HepG2 (cell line): ENCODE data around the gene WDR45B. TPM values are rescaled to one million over a fixed set of nuclear protein-coding genes. Genes with fewer than 3 reads are reported as not detected.

ENCODE experiments used
- ATAC-seq: fragments of 200-7000 bp; cut with Tn5 transposase; 3 replicates; pipeline ENCODE4 v1.9.1; 2020; ENCODE audit warnings: mild to moderate bottlenecking, moderate library complexity
- BruUV-seq: library from RNA; stranded (reverse); fragments of 400-500 nt; replicated peaks from 2 replicates; lab custom pipeline; 2021; lab: Mats Ljungman, UMichigan
- CTCF ChIA-PET: fragments of 300-600 bp; formaldehyde crosslinking; extraction: SDS; loops from one replicate; lab custom pipeline; 2021; ENCODE audit warnings: low total read pairs, inconsistent platforms, low intra/inter-chr PET ratio; lab: Yijun Ruan, JAX
- POLR2A ChIA-PET: fragments of 350-600 bp; sonication (Branson Sonifier 250); formaldehyde crosslinking; loops from one replicate; lab custom pipeline; 2020; ENCODE audit warnings: antibody characterized with exemption, inconsistent platforms; lab: Yijun Ruan, JAX
- DNase-seq: peaks from one replicate; pipeline ENCODE4 v3.0.0-alpha.2; 2015; ENCODE audit warnings: low spot score
- FAIRE-seq: peaks from 3 replicates; lab custom pipeline; 2011; peaks lifted over from hg19 to GRCh38; lab: Jason Lieb, UNC
- H2AFZ ChIP-seq: one replicate; pipeline ENCODE4 v1.6.1; 2011; ENCODE audit warnings: low read length, inconsistent platforms
- H3K27ac ChIP-seq: fragments of 300-600 bp; 3 replicates; pipeline ENCODE4 v1.8.0; 2011; ENCODE audit warnings: mixed run types, mild to moderate bottlenecking, mixed read lengths, low read length, inconsistent platforms; ENCODE audit not compliant: insufficient read depth; ENCODE audit errors: extremely low read length
- H3K27me3 ChIP-seq, 2 experiments: fragments of 200-600 bp in 1 of 2; 2 replicates in 1 of 2; 3 replicates in 1 of 2; pipeline versions ENCODE4 v1.6.0 to v1.8.0; 2011; ENCODE audit warnings: low read length in 2 of 2, mild to moderate bottlenecking in 2 of 2, moderate library complexity in 2 of 2, inconsistent platforms in 1 of 2; ENCODE audit not compliant: insufficient read depth in 2 of 2, control insufficient read depth in 1 of 2
- H3K36me3 ChIP-seq, 2 experiments: fragments of 200-600 bp in 1 of 2; replicated peaks in 1 of 2; 2 replicates in 1 of 2; 3 replicates in 1 of 2; pipeline versions ENCODE4 v1.5.1 to v1.8.0; 2011; ENCODE audit warnings: low read length in 2 of 2, inconsistent platforms in 1 of 2; ENCODE audit not compliant: insufficient read depth in 2 of 2, control insufficient read depth in 1 of 2
- H3K4me1 ChIP-seq: 2 replicates; pipeline ENCODE4 v1.5.1; 2012; ENCODE audit warnings: low read length, inconsistent platforms; ENCODE audit not compliant: insufficient read depth
- H3K4me2 ChIP-seq: 2 replicates; pipeline ENCODE4 v1.6.0; 2011; ENCODE audit warnings: low read depth, low read length, inconsistent platforms
- H3K4me3 ChIP-seq, 3 experiments: fragments of 200-600 bp in 1 of 3; sonication (generic), shearing (Covaris generic) in 1 of 3; replicated peaks in 1 of 3; 2 replicates each; pipeline ENCODE4 v1.5.1; 2011 to 2016; ENCODE audit warnings: low read length in 3 of 3, inconsistent platforms in 2 of 3, low read depth in 2 of 3, mild to moderate bottlenecking in 2 of 3, control low read depth in 1 of 3, mixed read lengths in 1 of 3; ENCODE audit not compliant: insufficient read depth in 1 of 3
- H3K79me2 ChIP-seq: one replicate; pipeline ENCODE4 v1.6.1; 2011; ENCODE audit warnings: low read length, inconsistent platforms; ENCODE audit not compliant: insufficient read depth
- H3K9ac ChIP-seq: 2 replicates; pipeline ENCODE4 v1.6.0; 2011; ENCODE audit warnings: mild to moderate bottlenecking, low read depth, low read length, inconsistent platforms; ENCODE audit not compliant: insufficient read depth
- H3K9me3 ChIP-seq: 2 replicates; pipeline ENCODE4 v1.5.1; 2012; ENCODE audit warnings: mild to moderate bottlenecking, low read length
- H4K20me1 ChIP-seq: 2 replicates; pipeline ENCODE4 v1.6.0; 2011; ENCODE audit warnings: inconsistent platforms, mild to moderate bottlenecking, low read length, moderate library complexity; ENCODE audit not compliant: insufficient read depth
- AGO2 ChIP-seq: fragments of 200-400 bp; formaldehyde crosslinking; optimal IDR thresholded peaks from 2 replicates; pipeline ENCODE3; 2017; ENCODE audit warnings: mild to moderate bottlenecking, low read depth, low read length, moderate library complexity
- KMT2B ChIP-seq: IDR thresholded peaks from 2 replicates; pipeline ENCODE4 v1.6.1; 2016; ENCODE audit warnings: missing genetic modification reagents, missing compliant biosample characterization
- MYNN ChIP-seq: sonication (generic); formaldehyde crosslinking; IDR thresholded peaks from 2 replicates; pipeline ENCODE4 v1.4.0; 2020; ENCODE audit warnings: mild to moderate bottlenecking, low read depth, missing genetic modification reagents
- TMF1 ChIP-seq: sonication (generic); formaldehyde crosslinking; IDR thresholded peaks from 2 replicates; pipeline ENCODE4 v1.8.1; 2022; ENCODE audit warnings: low read depth, missing genetic modification reagents
- U2AF1 ChIP-seq: fragments of 200-400 bp; formaldehyde crosslinking; optimal IDR thresholded peaks from 2 replicates; pipeline ENCODE3; 2017; ENCODE audit warnings: mild to moderate bottlenecking, low read depth, low read length
- ZNF225 ChIP-seq: sonication (generic); formaldehyde crosslinking; IDR thresholded peaks from 2 replicates; pipeline ENCODE4 v1.4.0; 2020; ENCODE audit warnings: mild to moderate bottlenecking, missing genetic modification reagents
- ZNF644 ChIP-seq: IDR thresholded peaks from 2 replicates; pipeline ENCODE4 v1.6.1; 2016; ENCODE audit warnings: low read depth
- WGBS: methylation state at CpG from one replicate; pipeline ENCODE4 v1.1.6; 2017; ENCODE audit warnings: low lambda C conversion rate; 5-methylcytosine and 5-hydroxymethylcytosine counted together
- in situ Hi-C: cut with HindIII; loops from 2 replicates; pipeline ENCODE4 v1.10.0; 2017; ENCODE audit warnings: low pct_unique_long_range_greater_than_20kb; ENCODE audit not compliant: extremely low pct_ligation_motif_present
- intact Hi-C: fragments of 100-400 bp; cut with micrococcal nuclease; formaldehyde crosslinking; loops from one replicate; pipeline ENCODE4 v1.10.0; 2022; ENCODE audit not compliant: unreplicated experiment
- polyA plus RNA-seq, 8 experiments: library from polyadenylated mRNA; depleted of rRNA in 3 of 8; stranded (reverse) in 7 of 8; unstranded in 1 of 8; fragments of >200 nt; fragmentation: Illumina TruSeq in 4 of 8; extraction: Trizol in 4 of 8; gene quantifications; 2 replicates each; pipeline versions ENCODE4 v1.2.1 to v1.2.3, GENCODE V29; 2011 to 2016; ENCODE audit warnings: low read depth in 4 of 8, missing spikeins in 1 of 8, mixed read lengths in 1 of 8; ENCODE audit not compliant: insufficient read depth in 1 of 8
- total RNA-seq, 5 experiments: library from RNA; depleted of rRNA; stranded (reverse); fragments of >200 nt; fragmentation: Illumina TruSeq; extraction: Trizol; gene quantifications; 2 replicates each; pipeline ENCODE4 v1.2.3, GENCODE V29; 2016; ENCODE audit warnings: low read depth in 1 of 5
- TF ChIP-seq, protein P1 (sequence below): sonication (generic); formaldehyde crosslinking; IDR thresholded peaks from 2 replicates; pipeline ENCODE4 v1.5.1; 2020; ENCODE audit warnings: mild to moderate bottlenecking, moderate library complexity, missing genetic modification reagents

The WDR45B gene
- total and polyA plus RNA-seq, 2 of the 13 experiments (the other 11 are each of a cell fraction or from before 2014, with no cell fraction given): 86.2 to 155 TPM

DNA sequence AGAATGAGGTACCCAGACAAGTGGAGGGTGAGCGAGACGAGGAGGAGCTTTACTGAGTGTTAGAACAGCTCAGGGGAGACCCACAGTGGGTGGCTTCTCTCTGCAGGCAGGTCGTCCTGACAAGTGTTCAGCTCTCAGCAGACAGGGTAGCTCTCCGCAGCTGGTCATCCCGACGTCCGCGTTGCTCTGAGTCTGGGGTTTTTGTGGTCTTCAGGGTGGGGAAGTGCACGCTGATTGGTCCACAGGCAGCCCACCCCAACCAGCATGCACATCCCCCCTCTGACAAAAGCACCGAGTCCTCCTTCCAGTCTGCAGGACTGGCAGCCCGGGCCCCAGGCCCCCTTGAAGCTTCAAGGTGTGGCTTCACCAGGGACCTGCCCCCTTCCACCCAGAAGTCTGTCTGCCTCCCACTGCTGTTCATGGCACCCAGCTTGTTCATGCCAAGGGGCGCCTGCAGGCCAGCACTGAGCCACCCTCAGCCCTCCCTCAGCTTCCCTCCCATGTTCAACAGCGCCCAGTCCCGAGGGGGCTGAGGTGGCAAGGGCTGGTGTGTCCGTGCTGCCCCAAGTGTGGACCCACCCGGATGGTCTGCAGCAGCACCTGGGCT, 19.9 kb upstream of the WDR45B start:
- ATAC-seq (no peak), FAIRE-seq (no peak), DNase-seq (no peak)
- TF ChIP-seq ZNF644 (CRISPR knock-in tag) (no peak), TMF1 (CRISPR knock-in tag) (no peak), MYNN (CRISPR knock-in tag) (no peak), ZNF225 (peak; percentile 51; the same call in 1 of the 2 replicates), U2AF1 (no peak), KMT2B (CRISPR knock-in tag) (no peak), AGO2 (peak; percentile 41)
- TF ChIP-seq, protein P1, sequence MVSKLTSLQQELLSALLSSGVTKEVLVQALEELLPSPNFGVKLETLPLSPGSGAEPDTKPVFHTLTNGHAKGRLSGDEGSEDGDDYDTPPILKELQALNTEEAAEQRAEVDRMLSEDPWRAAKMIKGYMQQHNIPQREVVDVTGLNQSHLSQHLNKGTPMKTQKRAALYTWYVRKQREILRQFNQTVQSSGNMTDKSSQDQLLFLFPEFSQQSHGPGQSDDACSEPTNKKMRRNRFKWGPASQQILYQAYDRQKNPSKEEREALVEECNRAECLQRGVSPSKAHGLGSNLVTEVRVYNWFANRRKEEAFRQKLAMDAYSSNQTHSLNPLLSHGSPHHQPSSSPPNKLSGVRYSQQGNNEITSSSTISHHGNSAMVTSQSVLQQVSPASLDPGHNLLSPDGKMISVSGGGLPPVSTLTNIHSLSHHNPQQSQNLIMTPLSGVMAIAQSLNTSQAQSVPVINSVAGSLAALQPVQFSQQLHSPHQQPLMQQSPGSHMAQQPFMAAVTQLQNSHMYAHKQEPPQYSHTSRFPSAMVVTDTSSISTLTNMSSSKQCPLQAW (CRISPR knock-in tag): no peak
- Histone ChIP-seq H3K4me1 (peaks cover 17% of the 10 kb centered on the region), H3K9me3 (no peaks in the 10 kb centered on the region), H2AFZ (no peak overlapping the region), H3K9ac (no peak overlapping the region), H3K27me3 (no peaks in the 10 kb centered on the region), H3K4me2 (peak overlapping the region; percentile 72), H4K20me1 (no peaks in the 10 kb centered on the region), H3K27ac (no peak overlapping the region), H3K79me2 (no peaks in the 10 kb centered on the region), H3K36me3 (no peaks in the 10 kb centered on the region), H3K4me3 (peak overlapping the region in 1 of 3 experiments; percentile 46; a peak in 1 of 6 replicates)
- ChIA-PET POLR2A (interaction anchor here (0.7 to 2.0 kb wide), 3 partner anchors 44 to 354 kb away, joined by 3 to 5 read pairs (median 5); no protein-coding TSS in a partner anchor), CTCF (interaction anchor here (0.8 to 2.7 kb wide), 6 partner anchors 11 to 114 kb away, joined by 3 to 26 read pairs (median 5); no protein-coding TSS in a partner anchor)
- intact Hi-C loops (loop anchor here (1.0 kb wide), 2 partner anchors 99 to 107 kb away; no protein-coding TSS in a partner anchor), in situ Hi-C loops (loop anchor here (5.0 kb wide), 1 partner anchor 109 kb away; no protein-coding TSS in a partner anchor)
- no TSS peak for BruUV-seq
- WGBS: 62% methylated on average over 13 of the region's 16 CpGs
